ENCODE results near the gene LRRC74B.
"Not testable (repeated sequence)": the region's sequence is repeated elsewhere in the genome, so short reads cannot be mapped to it uniquely, and the experiment has no call there.

Gene LRRC74B

GRCh38 chr22:21045585-21046294 lies at the start of gene LRRC74B:
LRRC74B (plus strand) TSS chr22:21045946; CDS start chr22:21045987, 41 bp downstream.
- in situ Hi-C loops (cut with MboI; ENCODE audit: low sequenced_read_pairs) = no loop called here

GRCh38 chr22:20996031-20996410 lies 49.7 kb upstream of the LRRC74B start:
- in situ Hi-C loops (cut with MboI; ENCODE audit: low sequenced_read_pairs) = no loop called here

- in situ Hi-C loops (cut with MboI; ENCODE audit: low sequenced_read_pairs) = no loop called here
Measured at GRCh38 chr22:20996598-20997535, 48.9 kb upstream of the LRRC74B start.

- in situ Hi-C loops (cut with MboI; ENCODE audit: low sequenced_read_pairs) = no loop called here
Measured at GRCh38 chr22:20997536-20998257, 48.0 kb upstream of the LRRC74B start.

GRCh38 chr22:20998411-20999336 lies 47.1 kb upstream of the LRRC74B start:
- in situ Hi-C loops (cut with MboI; ENCODE audit: low sequenced_read_pairs) = no loop called here

- in situ Hi-C loops (cut with MboI; ENCODE audit: low sequenced_read_pairs) = no loop called here
Measured at GRCh38 chr22:20999350-21000206, 46.2 kb upstream of the LRRC74B start.

GRCh38 chr22:21000207-21000986 lies 45.3 kb upstream of the LRRC74B start:
- in situ Hi-C loops (cut with MboI; ENCODE audit: low sequenced_read_pairs) = no loop called here

GRCh38 chr22:21000987-21001600 lies 44.7 kb upstream of the LRRC74B start:
- in situ Hi-C loops (cut with MboI; ENCODE audit: low sequenced_read_pairs) = no loop called here

- in situ Hi-C loops (cut with MboI; ENCODE audit: low sequenced_read_pairs) = no loop called here
Measured at GRCh38 chr22:21001601-21002325, 44.0 kb upstream of the LRRC74B start, which contains the start of gene THAP7. THAP7 (minus strand) TSS chr22:21002118; CDS start chr22:21001911, 207 bp downstream.

GRCh38 chr22:21003782-21004181 lies 42.0 kb upstream of the LRRC74B start:
- in situ Hi-C loops (cut with MboI; ENCODE audit: low sequenced_read_pairs) = no loop called here

- in situ Hi-C loops (cut with MboI; ENCODE audit: low sequenced_read_pairs) = not testable (repeated sequence)
Measured at GRCh38 chr22:21009208-21009607, 36.5 kb upstream of the LRRC74B start.

GRCh38 chr22:21009638-21010425 lies 35.9 kb upstream of the LRRC74B start:
- in situ Hi-C loops (cut with MboI; ENCODE audit: low sequenced_read_pairs) = no loop called here

- in situ Hi-C loops (cut with MboI; ENCODE audit: low sequenced_read_pairs) = no loop called here
Measured at GRCh38 chr22:21010426-21011113, 35.2 kb upstream of the LRRC74B start.

GRCh38 chr22:21012446-21013407 lies 33.0 kb upstream of the LRRC74B start:
- in situ Hi-C loops (cut with MboI; ENCODE audit: low sequenced_read_pairs) = no loop called here

Measured in hTERT RPE-1 (cell line).